HG03039 (cell line): ENCODE measurements around the gene LHFPL3.
"Not testable (repeated sequence)": the region's sequence is repeated elsewhere in the genome, so short reads cannot be mapped to it uniquely, and the experiment has no call there.

Experiments used
- ATAC-seq: cut with Tn5 transposase; IDR thresholded peaks from one replicate; pipeline ENCODE4 v1.9.1; 2021; ENCODE audit warnings: mild to moderate bottlenecking, moderate library complexity; ENCODE audit not compliant: unreplicated experiment

The LHFPL3 gene

GRCh38 chr7:104328296-104328969, at the start of gene LHFPL3:
TSS of gene LHFPL3 (plus strand) at chr7:104328603.
- ATAC-seq = no peak

GRCh38 chr7:104281685-104282084, 46.7 kb upstream of the LHFPL3 start:
- not testable (repeated sequence) for ATAC-seq

GRCh38 chr7:104286839-104287238, 41.6 kb upstream of the LHFPL3 start:
- ATAC-seq = no peak

GRCh38 chr7:104288137-104288536, 40.3 kb upstream of the LHFPL3 start:
- ATAC-seq = no peak

GRCh38 chr7:104294291-104294690, 34.1 kb upstream of the LHFPL3 start:
- no peak for ATAC-seq

- no peak for ATAC-seq
Measured at GRCh38 chr7:104296266-104296665, 32.1 kb upstream of the LHFPL3 start.

- ATAC-seq = no peak
Measured at GRCh38 chr7:104296900-104297299, 31.5 kb upstream of the LHFPL3 start.

GRCh38 chr7:104299323-104299722, 29.1 kb upstream of the LHFPL3 start:
- no peak for ATAC-seq

- no peak for ATAC-seq
Measured at GRCh38 chr7:104299777-104300176, 28.6 kb upstream of the LHFPL3 start.

GRCh38 chr7:104306793-104307192, 21.6 kb upstream of the LHFPL3 start:
- no peak for ATAC-seq

GRCh38 chr7:104317948-104318629, 10.3 kb upstream of the LHFPL3 start:
- no peak for ATAC-seq

- no peak for ATAC-seq
Measured at GRCh38 chr7:104327534-104327933, 869 bp upstream of the LHFPL3 start.

GRCh38 chr7:104327938-104328295, 486 bp upstream of the LHFPL3 start:
- no peak for ATAC-seq

GRCh38 chr7:104328970-104329825, 795 bp downstream of the LHFPL3 start:
- ATAC-seq = no peak

GRCh38 chr7:104341546-104341945, 13.1 kb downstream of the LHFPL3 start:
- ATAC-seq = no peak

- ATAC-seq = no peak
Measured at GRCh38 chr7:104352736-104353135, 24.3 kb downstream of the LHFPL3 start.

GRCh38 chr7:104357166-104357565, 28.8 kb downstream of the LHFPL3 start:
- no peak for ATAC-seq

GRCh38 chr7:104358446-104359132, 30.2 kb downstream of the LHFPL3 start:
- ATAC-seq = no peak

GRCh38 chr7:104362756-104363155, 34.4 kb downstream of the LHFPL3 start:
- no peak for ATAC-seq

- ATAC-seq = no peak
Measured at GRCh38 chr7:104363355-104363754, 35.0 kb downstream of the LHFPL3 start.

- no peak for ATAC-seq
Measured at GRCh38 chr7:104366390-104366789, 38.0 kb downstream of the LHFPL3 start.
